ENCODE results near the gene MTCH1.

DNA sequence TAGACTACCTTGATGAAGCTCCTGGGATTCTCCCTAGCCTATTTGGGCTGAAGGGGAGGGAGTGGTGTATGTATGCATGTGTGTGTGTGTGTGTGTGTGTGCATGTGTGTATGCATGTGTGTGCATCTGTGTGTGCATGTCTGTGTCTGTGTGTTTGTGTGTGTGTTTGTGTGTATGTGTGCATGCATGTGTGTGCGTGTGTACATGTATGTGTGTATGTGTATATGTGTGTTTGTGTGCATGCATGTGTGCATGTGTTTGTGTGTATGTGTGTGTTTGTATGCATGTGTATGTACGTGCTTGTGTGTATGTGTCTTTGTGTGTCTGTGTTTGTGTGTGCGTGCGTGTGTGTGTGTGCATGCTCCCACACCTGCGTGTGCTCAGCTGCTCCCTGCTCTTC, 34.8 kb upstream of the MTCH1 start:
- TF ChIP-seq POLR2A (conservative IDR thresholded peaks at IDR 0.05), result no peak
- TF ChIP-seq PHF8 (IDR thresholded peaks at IDR 0.05; ENCODE audit: borderline replicate concordance, low read length), result no peak
- TF ChIP-seq BRD4 (IDR thresholded peaks at IDR 0.05), result no peak
- TF ChIP-seq TCF3 (CRISPR knock-in tag; IDR thresholded peaks at IDR 0.05), result no peak
- TF ChIP-seq, protein P1, sequence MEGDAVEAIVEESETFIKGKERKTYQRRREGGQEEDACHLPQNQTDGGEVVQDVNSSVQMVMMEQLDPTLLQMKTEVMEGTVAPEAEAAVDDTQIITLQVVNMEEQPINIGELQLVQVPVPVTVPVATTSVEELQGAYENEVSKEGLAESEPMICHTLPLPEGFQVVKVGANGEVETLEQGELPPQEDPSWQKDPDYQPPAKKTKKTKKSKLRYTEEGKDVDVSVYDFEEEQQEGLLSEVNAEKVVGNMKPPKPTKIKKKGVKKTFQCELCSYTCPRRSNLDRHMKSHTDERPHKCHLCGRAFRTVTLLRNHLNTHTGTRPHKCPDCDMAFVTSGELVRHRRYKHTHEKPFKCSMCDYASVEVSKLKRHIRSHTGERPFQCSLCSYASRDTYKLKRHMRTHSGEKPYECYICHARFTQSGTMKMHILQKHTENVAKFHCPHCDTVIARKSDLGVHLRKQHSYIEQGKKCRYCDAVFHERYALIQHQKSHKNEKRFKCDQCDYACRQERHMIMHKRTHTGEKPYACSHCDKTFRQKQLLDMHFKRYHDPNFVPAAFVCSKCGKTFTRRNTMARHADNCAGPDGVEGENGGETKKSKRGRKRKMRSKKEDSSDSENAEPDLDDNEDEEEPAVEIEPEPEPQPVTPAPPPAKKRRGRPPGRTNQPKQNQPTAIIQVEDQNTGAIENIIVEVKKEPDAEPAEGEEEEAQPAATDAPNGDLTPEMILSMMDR (IDR thresholded peaks at IDR 0.05 in 2 of 3, conservative IDR thresholded peaks at IDR 0.05 in 1 of 3; ENCODE audit: insufficient read depth in 2 of 3, low read depth in 1 of 3, low read length in 3 of 3), result no peak
- no peak for TF ChIP-seq CREM (IDR thresholded peaks at IDR 0.05; ENCODE audit: low read depth)
- TF ChIP-seq, protein P2, sequence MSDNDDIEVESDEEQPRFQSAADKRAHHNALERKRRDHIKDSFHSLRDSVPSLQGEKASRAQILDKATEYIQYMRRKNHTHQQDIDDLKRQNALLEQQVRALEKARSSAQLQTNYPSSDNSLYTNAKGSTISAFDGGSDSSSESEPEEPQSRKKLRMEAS (CRISPR knock-in tag; IDR thresholded peaks at IDR 0.05), result peak; percentile 40; the same call in 1 of the 2 replicates
- TF ChIP-seq NFIC (IDR thresholded peaks at IDR 0.05), result no peak
- TF ChIP-seq PHB (CRISPR knock-in tag; IDR thresholded peaks at IDR 0.05), result no peak
- no peak for TF ChIP-seq ZFX (CRISPR knock-in tag; IDR thresholded peaks at IDR 0.05)
- TF ChIP-seq SOX6 (IDR thresholded peaks at IDR 0.05), result no peak
- TF ChIP-seq, protein P3, sequence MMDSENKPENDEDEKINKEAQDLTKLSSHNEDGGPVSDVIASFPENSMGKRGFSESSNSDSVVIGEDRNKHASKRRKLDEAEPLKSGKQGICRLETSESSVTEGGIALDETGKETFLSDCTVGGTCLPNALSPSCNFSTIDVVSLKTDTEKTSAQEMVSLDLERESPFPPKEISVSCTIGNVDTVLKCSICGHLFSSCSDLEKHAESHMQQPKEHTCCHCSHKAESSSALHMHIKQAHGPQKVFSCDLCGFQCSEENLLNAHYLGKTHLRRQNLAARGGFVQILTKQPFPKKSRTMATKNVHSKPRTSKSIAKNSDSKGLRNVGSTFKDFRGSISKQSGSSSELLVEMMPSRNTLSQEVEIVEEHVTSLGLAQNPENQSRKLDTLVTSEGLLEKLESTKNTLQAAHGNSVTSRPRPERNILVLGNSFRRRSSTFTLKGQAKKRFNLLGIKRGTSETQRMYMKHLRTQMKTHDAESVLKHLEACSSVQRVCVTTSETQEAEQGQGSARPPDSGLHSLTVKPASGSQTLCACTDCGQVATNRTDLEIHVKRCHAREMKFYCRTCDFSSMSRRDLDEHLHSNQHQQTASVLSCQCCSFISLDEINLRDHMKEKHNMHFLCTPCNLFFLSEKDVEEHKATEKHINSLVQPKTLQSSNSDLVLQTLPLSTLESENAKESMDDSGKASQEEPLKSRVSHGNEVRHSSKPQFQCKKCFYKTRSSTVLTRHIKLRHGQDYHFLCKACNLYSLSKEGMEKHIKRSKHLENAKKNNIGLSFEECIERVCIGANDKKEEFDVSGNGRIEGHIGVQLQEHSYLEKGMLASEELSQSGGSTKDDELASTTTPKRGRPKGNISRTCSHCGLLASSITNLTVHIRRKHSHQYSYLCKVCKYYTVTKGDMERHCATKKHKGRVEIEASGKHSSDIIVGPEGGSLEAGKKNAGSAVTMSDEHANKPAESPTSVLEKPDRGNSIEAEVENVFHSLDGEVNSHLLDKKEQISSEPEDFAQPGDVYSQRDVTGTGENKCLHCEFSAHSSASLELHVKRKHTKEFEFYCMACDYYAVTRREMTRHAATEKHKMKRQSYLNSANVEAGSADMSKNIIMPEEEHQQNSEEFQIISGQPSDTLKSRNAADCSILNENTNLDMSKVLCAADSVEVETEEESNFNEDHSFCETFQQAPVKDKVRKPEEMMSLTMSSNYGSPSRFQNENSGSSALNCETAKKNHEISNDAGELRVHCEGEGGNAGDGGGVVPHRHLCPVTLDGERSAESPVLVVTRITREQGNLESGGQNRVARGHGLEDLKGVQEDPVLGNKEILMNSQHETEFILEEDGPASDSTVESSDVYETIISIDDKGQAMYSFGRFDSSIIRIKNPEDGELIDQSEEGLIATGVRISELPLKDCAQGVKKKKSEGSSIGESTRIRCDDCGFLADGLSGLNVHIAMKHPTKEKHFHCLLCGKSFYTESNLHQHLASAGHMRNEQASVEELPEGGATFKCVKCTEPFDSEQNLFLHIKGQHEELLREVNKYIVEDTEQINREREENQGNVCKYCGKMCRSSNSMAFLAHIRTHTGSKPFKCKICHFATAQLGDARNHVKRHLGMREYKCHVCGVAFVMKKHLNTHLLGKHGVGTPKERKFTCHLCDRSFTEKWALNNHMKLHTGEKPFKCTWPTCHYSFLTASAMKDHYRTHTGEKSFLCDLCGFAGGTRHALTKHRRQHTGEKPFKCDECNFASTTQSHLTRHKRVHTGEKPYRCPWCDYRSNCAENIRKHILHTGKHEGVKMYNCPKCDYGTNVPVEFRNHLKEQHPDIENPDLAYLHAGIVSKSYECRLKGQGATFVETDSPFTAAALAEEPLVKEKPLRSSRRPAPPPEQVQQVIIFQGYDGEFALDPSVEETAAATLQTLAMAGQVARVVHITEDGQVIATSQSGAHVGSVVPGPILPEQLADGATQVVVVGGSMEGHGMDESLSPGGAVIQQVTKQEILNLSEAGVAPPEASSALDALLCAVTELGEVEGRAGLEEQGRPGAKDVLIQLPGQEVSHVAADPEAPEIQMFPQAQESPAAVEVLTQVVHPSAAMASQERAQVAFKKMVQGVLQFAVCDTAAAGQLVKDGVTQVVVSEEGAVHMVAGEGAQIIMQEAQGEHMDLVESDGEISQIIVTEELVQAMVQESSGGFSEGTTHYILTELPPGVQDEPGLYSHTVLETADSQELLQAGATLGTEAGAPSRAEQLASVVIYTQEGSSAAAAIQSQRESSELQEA (IDR thresholded peaks at IDR 0.05; ENCODE audit: low read depth), result no peak
